K562 (cell line): ENCODE measurements around the gene EDA. TPM values are rescaled to one million over a fixed set of nuclear protein-coding genes. Genes with fewer than 3 reads are reported as not detected.

ENCODE experiments used
- ATAC-seq: fragments of 200-7000 bp; cut with Tn5 transposase; 3 replicates; pipeline ENCODE4 v1.9.1; 2020; ENCODE audit warnings: moderate library complexity
- BruUV-seq: library from RNA; stranded (reverse); fragments of 400-500 nt; replicated peaks from 2 replicates; lab custom pipeline; 2021; lab: Mats Ljungman, UMichigan
- CTCF ChIA-PET: fragments of 300-600 bp; formaldehyde crosslinking; extraction: SDS; loops from one replicate; lab custom pipeline; 2021; ENCODE audit warnings: low intra/inter-chr PET ratio; lab: Yijun Ruan, JAX
- POLR2A ChIA-PET: fragments of 300-600, 350-650 bp; sonication (Branson Sonifier 250); formaldehyde crosslinking; extraction: SDS; loops from one replicate; lab custom pipeline; 2021; ENCODE audit warnings: antibody characterized with exemption, inconsistent platforms; lab: Yijun Ruan, JAX
- DNase-seq, 4 experiments: peaks; one replicate each; pipeline versions ENCODE4 v3.0.0 to v3.0.0-alpha.2; 2011 to 2018; ENCODE audit warnings: low spot score in 3 of 4, mixed read lengths in 3 of 4; ENCODE audit errors: extremely low read depth in 1 of 4
- FAIRE-seq: peaks from 2 replicates; lab custom pipeline; 2011; peaks lifted over from hg19 to GRCh38; lab: Jason Lieb, UNC
- H2AFZ ChIP-seq: 2 replicates; pipeline ENCODE4 v1.6.0; 2011; ENCODE audit warnings: low read depth, low read length, control low read depth, inconsistent platforms
- H3K27ac ChIP-seq: fragments of 200-600 bp; 3 replicates; pipeline ENCODE4 v1.8.0; 2011; ENCODE audit warnings: low read depth, mild to moderate bottlenecking, control low read depth, inconsistent platforms, low read length, moderate library complexity, mixed read lengths; ENCODE audit errors: extremely low read depth
- H3K27me3 ChIP-seq, 2 experiments: fragments of 300-600 bp in 1 of 2; 2 replicates in 1 of 2; 3 replicates in 1 of 2; pipeline versions ENCODE4 v1.6.0 to v1.8.0; 2011; ENCODE audit warnings: inconsistent platforms in 2 of 2, low read length in 2 of 2, mild to moderate bottlenecking in 1 of 2, mixed read lengths in 1 of 2, moderate library complexity in 1 of 2; ENCODE audit not compliant: control insufficient read depth in 2 of 2, insufficient read depth in 2 of 2
- H3K36me3 ChIP-seq: fragments of 300-600 bp; 3 replicates; pipeline ENCODE4 v1.8.0; 2011; ENCODE audit warnings: mild to moderate bottlenecking, low read length, inconsistent platforms; ENCODE audit not compliant: control insufficient read depth, insufficient read depth
- H3K4me1 ChIP-seq, 2 experiments: fragments of 200-600 bp in 1 of 2; replicated peaks in 1 of 2; 2 replicates in 1 of 2; 3 replicates in 1 of 2; pipeline versions ENCODE4 v1.5.1 to v1.8.0; 2011; ENCODE audit warnings: inconsistent platforms in 2 of 2, low read length in 2 of 2, mild to moderate bottlenecking in 1 of 2, mixed read lengths in 1 of 2, moderate library complexity in 1 of 2; ENCODE audit not compliant: control insufficient read depth in 2 of 2, insufficient read depth in 2 of 2
- H3K4me2 ChIP-seq: 2 replicates; pipeline ENCODE4 v1.6.1; 2011; ENCODE audit warnings: low read length, control low read depth, inconsistent platforms, mixed read lengths; ENCODE audit not compliant: insufficient read depth
- H3K4me3 ChIP-seq: fragments of 200-600 bp; sonication (generic), shearing (Covaris generic); 2 replicates; pipeline ENCODE4 v1.5.1; 2016; ENCODE audit warnings: control low read depth, inconsistent platforms
- H3K79me2 ChIP-seq: fragments of 200-600 bp; 3 replicates; pipeline ENCODE4 v1.8.0; 2011; ENCODE audit warnings: low read length, inconsistent platforms; ENCODE audit not compliant: control insufficient read depth, insufficient read depth
- H3K9ac ChIP-seq, 2 experiments: 2 replicates each; pipeline versions ENCODE4 v1.6.0 to v1.6.1; 2011; ENCODE audit warnings: low read depth in 2 of 2, low read length in 2 of 2, control low read depth in 1 of 2, inconsistent platforms in 1 of 2, mild to moderate bottlenecking in 1 of 2, mixed read lengths in 1 of 2; ENCODE audit not compliant: insufficient read depth in 1 of 2
- H3K9me1 ChIP-seq: one replicate; pipeline ENCODE4 v1.6.0; 2011; ENCODE audit warnings: inconsistent platforms, mild to moderate bottlenecking, low read length, moderate library complexity; ENCODE audit not compliant: control insufficient read depth, insufficient read depth
- H3K9me3 ChIP-seq: replicated peaks from 2 replicates; pipeline ENCODE4 v1.5.1; 2011; ENCODE audit warnings: low read depth, low read length, inconsistent platforms; ENCODE audit not compliant: control insufficient read depth, insufficient read depth
- H4K20me1 ChIP-seq: replicated peaks from 2 replicates; pipeline ENCODE4 v1.6.1; 2011; ENCODE audit warnings: low read length, inconsistent platforms, mixed read lengths; ENCODE audit not compliant: control insufficient read depth, insufficient read depth
- ADNP ChIP-seq: fragments of 200-800 bp; sonication (Bioruptor generic); IDR thresholded peaks from 2 replicates; pipeline ENCODE4 v1.6.1; 2016; ENCODE audit warnings: missing genetic modification characterization, missing compliant biosample characterization
- ARID2 ChIP-seq: fragments of 450-650 bp; IDR thresholded peaks from 2 replicates; pipeline ENCODE4 v1.6.1; 2017; ENCODE audit warnings: antibody characterized with exemption, mild to moderate bottlenecking
- BCL6 ChIP-seq: fragments of 250-450 bp; sonication (Bioruptor Pico); IDR thresholded peaks from 2 replicates; pipeline ENCODE4 v1.4.0; 2020
- HNRNPLL ChIP-seq: fragments of 200-400 bp; formaldehyde crosslinking; IDR thresholded peaks from 2 replicates; pipeline ENCODE4 v1.6.1; 2017; ENCODE audit warnings: low read length, low read depth, mild to moderate bottlenecking; ENCODE audit not compliant: poor library complexity, severe bottlenecking
- IRF1 ChIP-seq: sonication (generic); formaldehyde crosslinking; IDR thresholded peaks from 2 replicates; pipeline ENCODE4 v1.8.0; 2022; ENCODE audit warnings: missing genetic modification reagents, mild to moderate bottlenecking, borderline replicate concordance
- NFYB ChIP-seq: IDR thresholded peaks from 2 replicates; pipeline ENCODE4 v1.6.1; 2011; ENCODE audit warnings: mild to moderate bottlenecking, moderate library complexity; ENCODE audit not compliant: insufficient read length; ENCODE audit errors: extremely low read depth
- ZFX ChIP-seq: sonication (generic); formaldehyde crosslinking; IDR thresholded peaks from 2 replicates; pipeline ENCODE4 v1.8.0; 2022; ENCODE audit warnings: mild to moderate bottlenecking, missing genetic modification reagents, moderate library complexity
- WGBS: fragments of 100-300 bp; shearing (Covaris generic); methylation state at CpG from one replicate; pipeline ENCODE4 v1.1.6; 2016; ENCODE audit warnings: low coverage, mixed read lengths; ENCODE audit not compliant: insufficient coverage; ENCODE audit errors: missing lambda C conversion rate; 5-methylcytosine and 5-hydroxymethylcytosine counted together
- in situ Hi-C: fragments of 300-500 bp; cut with MboI; formaldehyde crosslinking; loops from 4 replicates; pipeline ENCODE4 v1.15.0; 2018; ENCODE audit warnings: inconsistent platforms, mixed read lengths
- intact Hi-C: fragments of 100-400 bp; cut with micrococcal nuclease; formaldehyde crosslinking; loops from 2 replicates; pipeline ENCODE4 v1.14.2; 2022
- polyA plus RNA-seq, 8 experiments: library from polyadenylated mRNA; depleted of rRNA in 4 of 8; stranded (reverse) in 5 of 8; unstranded in 3 of 8; fragments of >200 nt; fragmentation: Nextera tagmentation in 2 of 8; fragmentation: Illumina TruSeq in 1 of 8; extraction: Ambion mirVana in 2 of 8; extraction: Trizol in 1 of 8; gene quantifications; 2 replicates each; pipeline versions ENCODE4 v1.2.1 to v1.2.3, GENCODE V29; 2011 to 2014; ENCODE audit warnings: inconsistent platforms in 1 of 8, missing spikeins in 1 of 8
- total RNA-seq, 7 experiments: library from RNA; depleted of rRNA in 6 of 7; stranded (reverse); fragments of >200 nt in 6 of 7; fragmentation: Illumina TruSeq in 2 of 7; extraction: Trizol in 2 of 7; gene quantifications; 2 replicates each; pipeline versions ENCODE4 v1.2.1 to v1.2.3, GENCODE V29; 2011 to 2021; ENCODE audit warnings: low replicate concordance in 1 of 7

Gene EDA
- total and polyA plus RNA-seq, 9 of the 15 experiments (the other 6 are each of a cell fraction or from before 2014, with no cell fraction given): 0.03 to 0.40 (median 0.07) TPM

GRCh38 chrX:69613946-69614345, 2.0 kb upstream of the EDA start:
- no TSS peak for BruUV-seq
- ChIA-PET POLR2A (no interaction called here), CTCF (no interaction called here)
- H3K4me1 ChIP-seq: peaks cover 0 to 13% of the 10 kb centered on the region in 2 experiments; a peak in 2 of 5 replicates
- H3K79me2 ChIP-seq: no peaks in the 10 kb centered on the region
- no peak for TF ChIP-seq HNRNPLL
- TF ChIP-seq IRF1 (CRISPR knock-in tag): no peak
- TF ChIP-seq BCL6 (CRISPR knock-in tag): no peak
- TF ChIP-seq ADNP (tag): no peak
- no peak for TF ChIP-seq NFYB
- TF ChIP-seq ARID2: no peak
- TF ChIP-seq ZFX (CRISPR knock-in tag): no peak
- intact Hi-C loops (no loop called here), in situ Hi-C loops (no loop called here)
- H3K4me2 ChIP-seq: no peak overlapping the region
- H4K20me1 ChIP-seq: no peaks in the 10 kb centered on the region
- no peak overlapping the region for H2AFZ ChIP-seq
- H3K27ac ChIP-seq: no peak overlapping the region
- H3K27me3 ChIP-seq: peaks cover 0 to 6% of the 10 kb centered on the region in 2 experiments; a peak in 1 of 5 replicates
- no peak for ATAC-seq
- no peak for FAIRE-seq
- no peaks in the 10 kb centered on the region for H3K9me1 ChIP-seq
- no peaks in the 10 kb centered on the region for H3K36me3 ChIP-seq
- no peak overlapping the region for H3K9ac ChIP-seq
- no peak overlapping the region for H3K4me3 ChIP-seq
- DNase-seq: no peak
- no CpG with 5 or more reads among the region's 1 CpG for WGBS
- no peaks in the 10 kb centered on the region for H3K9me3 ChIP-seq
